Pulmonary artery endothelial cell (primary cell): Measurements from ENCODE around the gene WDR59. TPM values are rescaled to one million over a fixed set of nuclear protein-coding genes. Genes with fewer than 3 reads are reported as not detected.
"Not testable (repeated sequence)": the region's sequence is repeated elsewhere in the genome, so short reads cannot be mapped to it uniquely, and the experiment has no call there.

Experiments used
- DNase-seq: peaks from one replicate; pipeline ENCODE4 v3.0.0-alpha.2; 2011; ENCODE audit warnings: low read depth, low spot score
- total RNA-seq: library from RNA; depleted of rRNA; stranded (reverse); fragments of >200 nt; gene quantifications from 2 replicates; pipeline ENCODE4 v1.2.3, GENCODE V29; 2014

WDR59 gene
- total RNA-seq, 1 donor from 2014 or later = 16.9 TPM

GRCh38 chr16:75013123-75013522, 28.2 kb upstream of the WDR59 start:
- DNase-seq = not testable (repeated sequence)

GRCh38 chr16:75012380-75013081, 27.6 kb upstream of the WDR59 start:
- DNase-seq = peak; percentile 63

- peak; percentile 33 for DNase-seq
These were observed 26.8 kb upstream of the WDR59 start for GRCh38 chr16:75011634-75012307.

- DNase-seq = no peak
These were observed 25.5 kb upstream of the WDR59 start for GRCh38 chr16:75010427-75010826.

- no peak for DNase-seq
These were observed 22.5 kb upstream of the WDR59 start for GRCh38 chr16:75007443-75007842.

- DNase-seq = no peak
These were observed 20.8 kb upstream of the WDR59 start for GRCh38 chr16:75005697-75006096.

GRCh38 chr16:75004460-75004859, 19.5 kb upstream of the WDR59 start:
- no peak for DNase-seq

GRCh38 chr16:75003931-75004330, 19.0 kb upstream of the WDR59 start:
- no peak for DNase-seq

GRCh38 chr16:75002474-75002873, 17.6 kb upstream of the WDR59 start:
- no peak for DNase-seq

- no peak for DNase-seq
These were observed 15.7 kb upstream of the WDR59 start for GRCh38 chr16:75000481-75001081.

- DNase-seq = no peak
These were observed 14.9 kb upstream of the WDR59 start for GRCh38 chr16:74999609-75000480.

- DNase-seq = no peak
These were observed 14.3 kb upstream of the WDR59 start for GRCh38 chr16:74999219-74999608.

- DNase-seq = no peak
These were observed 13.7 kb upstream of the WDR59 start, which contains the start of gene ZNRF1 for GRCh38 chr16:74998481-74999218. TSS of gene ZNRF1 (plus strand) at chr16:74999024. CDS start at chr16:74999672, 648 bp downstream.

GRCh38 chr16:74997042-74997491, 12.1 kb upstream of the WDR59 start:
- no peak for DNase-seq

GRCh38 chr16:74995986-74996385, 11.1 kb upstream of the WDR59 start:
- DNase-seq = no peak

- DNase-seq = no peak
These were observed 6.9 kb upstream of the WDR59 start for GRCh38 chr16:74991593-74992403.

GRCh38 chr16:74991268-74991592, 6.3 kb upstream of the WDR59 start:
- DNase-seq = no peak

- no peak for DNase-seq
These were observed 5.9 kb upstream of the WDR59 start for GRCh38 chr16:74990832-74991231.

GRCh38 chr16:74989864-74990263, 4.9 kb upstream of the WDR59 start:
- DNase-seq = not testable (repeated sequence)

GRCh38 chr16:74987027-74987681, 2.2 kb upstream of the WDR59 start:
- DNase-seq = no peak
